DMS 273 (cell line): ENCODE data around the gene FARP2.
"Not testable (repeated sequence)": the region's sequence is repeated elsewhere in the genome, so short reads cannot be mapped to it uniquely, and the experiment has no call there.

Experiments
- DNase-seq: peaks from one replicate; lab custom pipeline; 2025; ENCODE audit not compliant: unreplicated experiment; lab: John Stamatoyannopoulos, UW

The FARP2 gene

DNA sequence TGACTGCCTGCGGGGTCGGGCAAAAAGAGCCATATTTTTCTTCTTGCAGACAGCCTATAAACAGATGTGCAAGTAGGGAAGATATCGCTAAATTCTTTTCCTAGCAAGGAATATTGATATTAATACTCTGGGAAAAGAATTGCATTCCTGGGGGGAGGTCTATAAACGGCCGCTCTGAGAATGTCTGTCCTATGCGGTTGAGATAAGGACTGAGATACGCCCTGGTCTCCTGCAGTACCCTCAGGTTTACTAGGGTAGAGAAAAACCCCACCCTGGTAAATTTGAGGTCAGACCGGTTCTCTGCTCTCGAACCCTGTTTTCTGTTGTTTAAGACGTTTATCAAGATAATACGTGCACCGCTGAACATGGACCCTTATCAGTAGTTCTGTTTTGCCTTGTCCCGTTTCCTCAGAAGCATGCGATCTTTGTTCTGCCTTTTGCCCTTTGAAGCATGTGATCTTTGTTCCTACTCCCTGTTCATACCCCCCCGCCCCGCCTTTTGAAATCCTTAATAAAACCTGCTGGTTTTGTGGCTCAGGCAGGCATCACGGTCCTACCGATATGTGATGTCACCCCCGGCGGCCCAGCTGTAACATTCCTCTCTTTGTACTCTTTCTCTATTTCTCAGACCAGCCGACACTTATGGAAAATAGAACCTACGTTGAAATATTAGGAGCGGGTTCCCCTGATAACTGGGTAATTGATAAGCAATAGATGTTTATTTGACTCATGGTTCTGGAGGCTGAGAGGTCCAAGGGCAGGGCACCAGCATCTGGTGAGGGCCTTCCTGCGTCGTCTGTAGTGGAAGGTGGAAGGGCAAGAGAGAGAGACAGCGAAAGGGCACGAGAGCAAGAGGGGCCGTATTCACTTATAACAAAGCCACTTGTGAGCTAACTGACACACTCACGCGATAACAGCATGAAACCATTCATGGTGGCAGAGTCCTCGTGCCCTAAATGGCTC, 170.0 kb downstream of the FARP2 start:
- not testable (repeated sequence) for DNase-seq

DNA sequence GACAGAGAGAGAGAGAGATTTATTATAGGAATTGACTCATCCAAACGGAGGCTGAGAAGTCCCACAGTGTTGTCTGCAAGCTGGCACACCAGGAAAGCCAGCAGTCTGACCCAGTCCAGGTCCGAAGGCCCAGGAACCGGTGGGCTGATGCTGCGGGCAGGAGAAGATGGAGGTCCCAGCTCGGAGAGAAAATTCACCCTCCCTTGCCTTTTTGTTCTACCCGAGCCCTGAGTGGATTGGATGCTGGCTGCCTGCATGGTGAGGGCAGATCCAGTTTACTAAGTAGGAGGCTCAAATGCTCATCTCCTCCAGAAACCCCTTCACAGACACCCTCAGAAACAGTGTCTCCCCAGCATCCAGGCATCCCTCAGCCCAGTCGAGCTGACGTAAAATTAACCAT, 174.5 kb downstream of the FARP2 start:
- no peak for DNase-seq

DNA sequence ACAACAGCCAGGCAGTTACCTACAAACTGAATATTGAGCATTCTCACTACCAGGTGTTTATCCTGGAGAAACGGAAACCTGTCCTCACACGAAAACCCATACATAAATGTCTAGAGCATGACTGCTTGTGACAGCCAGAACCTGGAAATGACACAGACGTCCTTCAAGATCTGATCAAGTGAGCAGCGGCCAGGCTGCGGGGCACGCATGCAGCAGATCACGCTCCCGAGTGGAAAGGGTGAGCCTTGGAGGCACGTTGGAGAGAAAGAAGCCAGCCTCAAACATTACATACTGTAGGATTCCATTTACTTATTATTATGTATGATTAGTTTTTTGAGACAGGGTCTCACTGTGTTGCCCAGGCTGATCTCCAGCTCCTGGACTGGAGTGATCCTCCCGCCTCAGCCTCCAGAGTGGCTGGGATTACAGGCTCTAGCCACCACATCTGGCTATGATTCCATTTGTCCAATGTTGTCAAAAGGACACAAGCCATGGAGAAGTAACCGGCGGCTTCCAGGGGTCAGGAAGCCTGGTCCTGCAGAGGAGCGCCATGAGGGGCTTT, 175.2 kb downstream of the FARP2 start:
- no peak for DNase-seq

DNA sequence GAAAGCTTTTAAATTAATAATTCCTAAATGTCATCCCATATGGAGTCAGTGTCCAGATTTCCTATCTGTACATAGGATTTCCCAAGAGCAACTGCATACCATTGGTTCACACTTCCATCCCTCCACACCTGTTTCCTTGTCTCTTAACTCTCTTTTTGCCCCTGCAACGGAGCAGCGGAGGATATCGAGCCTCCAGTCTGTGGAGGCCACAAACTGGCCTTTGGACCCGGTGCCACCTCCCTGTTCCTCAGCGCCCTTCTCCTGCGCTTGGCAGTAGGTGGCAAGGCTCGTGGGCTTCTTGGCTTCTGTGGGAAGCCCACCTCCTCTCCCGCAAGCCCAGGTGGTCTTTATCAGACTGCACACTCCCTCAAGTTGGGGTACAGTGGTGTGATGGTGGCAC, 176.1 kb downstream of the FARP2 start:
- no peak for DNase-seq

DNA sequence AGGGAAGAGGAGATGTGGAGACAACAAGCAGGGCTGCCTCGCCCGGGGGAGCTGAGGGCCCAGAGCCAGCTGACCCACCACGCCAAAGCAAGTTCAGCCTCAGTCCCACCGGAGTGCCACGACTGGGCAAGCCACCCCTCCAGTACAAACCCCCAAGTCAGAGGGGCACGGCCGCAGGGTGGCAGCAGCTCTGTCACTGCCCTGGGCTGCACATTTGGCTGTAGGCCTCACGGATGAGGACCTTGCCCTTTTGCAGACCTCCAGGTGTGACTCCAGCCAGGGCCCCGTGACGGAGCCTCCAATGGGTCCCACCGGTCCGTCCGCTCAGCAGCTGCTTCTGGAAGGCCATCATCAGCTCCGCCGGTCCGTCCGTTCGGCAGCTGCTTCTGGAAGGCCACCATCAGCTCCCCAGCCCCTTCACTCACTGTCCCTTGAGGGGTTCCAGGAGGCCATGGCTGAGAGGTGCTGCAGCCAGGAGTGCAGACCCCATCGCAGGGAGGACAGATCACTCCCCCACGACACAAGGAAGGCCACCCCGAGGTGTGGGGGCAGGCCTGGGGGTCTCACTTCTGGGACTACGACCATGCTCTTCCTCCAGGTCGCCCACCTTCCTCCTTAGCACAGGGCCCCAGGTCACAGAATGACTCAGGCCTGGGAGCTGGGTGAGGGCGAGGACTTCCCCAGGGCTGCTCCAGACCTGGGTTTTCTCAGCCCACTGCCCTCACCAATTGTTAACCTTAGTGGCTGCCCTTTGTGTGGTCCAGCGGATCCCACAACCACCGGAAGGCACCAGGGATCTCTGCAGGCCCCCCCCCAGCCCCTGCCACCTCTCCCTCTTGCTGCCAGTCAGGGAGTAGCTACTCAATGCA, 176.9 kb downstream of the FARP2 start:
- DNase-seq, result no peak

DNA sequence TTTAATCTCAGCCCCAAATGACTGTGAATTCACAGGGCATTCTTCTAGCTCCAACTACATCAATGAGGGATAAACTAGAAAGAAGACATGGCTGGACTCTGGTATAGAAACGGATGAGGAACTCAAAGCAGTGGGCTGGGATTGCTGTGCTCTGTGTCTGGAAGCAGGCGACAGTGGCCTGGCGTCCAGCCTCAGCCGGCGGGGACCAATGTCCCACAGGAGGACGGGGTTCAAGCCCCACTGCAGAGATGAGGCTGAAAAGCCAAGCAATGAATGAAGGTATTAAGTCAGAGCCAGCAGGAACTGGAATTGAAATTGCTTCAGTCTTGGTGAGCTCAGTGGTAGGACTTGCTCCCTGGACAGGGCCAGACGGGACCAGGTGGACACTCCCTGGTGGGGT, 178.2 kb downstream of the FARP2 start:
- DNase-seq, result no peak

DNA sequence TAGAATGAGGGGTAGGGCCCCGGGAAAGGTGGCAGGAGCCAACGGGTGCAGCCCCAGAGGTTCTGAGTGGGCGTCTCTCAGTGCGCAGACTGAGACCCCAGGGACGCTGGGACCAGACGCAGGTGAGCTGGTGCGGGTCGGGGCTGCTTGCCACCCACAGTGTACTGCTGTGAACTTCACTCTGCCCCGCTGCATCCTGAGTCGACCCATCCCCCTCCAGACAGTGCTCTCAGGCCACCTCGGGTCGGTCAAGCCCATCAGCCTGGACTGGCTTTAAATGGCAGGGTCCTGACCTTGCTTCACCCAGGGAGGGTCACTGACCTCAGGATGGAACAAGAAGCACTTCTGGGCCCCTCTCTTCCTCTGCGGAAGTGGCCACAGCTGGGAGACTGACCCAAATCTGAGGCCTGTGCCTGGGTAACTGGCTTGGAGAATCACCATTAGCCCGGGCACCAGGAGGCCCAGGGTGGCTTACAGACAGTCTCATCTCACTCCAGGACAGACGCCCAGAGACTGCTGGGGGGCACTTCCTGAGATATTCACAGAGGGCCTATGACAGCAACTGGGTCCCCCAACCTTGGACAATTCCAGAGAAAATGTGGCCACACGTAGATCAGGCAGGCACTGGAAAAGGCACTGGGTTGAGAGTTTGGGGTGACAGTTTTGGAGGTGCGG, 178.8 kb downstream of the FARP2 start:
- DNase-seq, result no peak

DNA sequence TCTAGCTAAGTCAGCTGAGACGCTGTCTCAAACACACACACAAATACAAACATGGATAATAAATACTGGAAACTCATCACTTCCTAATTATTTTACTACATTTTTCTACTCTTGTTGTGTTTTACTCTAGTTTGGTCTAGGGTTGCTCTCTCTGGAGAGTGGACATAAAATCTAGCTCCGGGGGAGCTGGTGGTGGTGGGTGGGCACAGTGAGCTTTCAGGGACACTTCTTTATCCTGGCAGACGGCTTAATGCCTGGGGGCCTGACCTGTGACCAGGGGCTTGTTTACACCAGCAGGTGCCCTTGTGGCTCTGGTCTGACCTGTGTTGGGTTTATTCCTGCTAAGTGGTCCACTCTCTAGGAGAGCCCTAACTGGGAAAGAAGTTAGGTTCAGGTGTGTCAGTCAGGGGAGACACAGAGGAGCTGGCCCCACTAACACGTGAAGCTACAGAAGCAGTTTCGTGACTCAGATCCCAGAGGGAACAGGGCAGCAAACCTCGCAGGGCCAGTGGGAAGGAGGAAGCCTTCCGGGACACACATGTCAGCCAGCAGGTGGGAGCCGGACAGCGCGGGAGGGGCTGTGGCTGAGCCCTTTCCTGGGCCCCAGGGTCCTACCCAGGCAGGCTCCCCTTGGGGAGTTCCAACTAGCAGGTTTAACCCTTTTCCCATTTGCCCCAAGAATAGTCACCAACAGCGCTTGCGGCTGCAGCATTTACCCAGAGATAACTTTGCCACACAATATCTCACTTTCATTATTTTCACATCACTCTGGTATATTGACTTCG, 180.0 kb downstream of the FARP2 start:
- no peak for DNase-seq

DNA sequence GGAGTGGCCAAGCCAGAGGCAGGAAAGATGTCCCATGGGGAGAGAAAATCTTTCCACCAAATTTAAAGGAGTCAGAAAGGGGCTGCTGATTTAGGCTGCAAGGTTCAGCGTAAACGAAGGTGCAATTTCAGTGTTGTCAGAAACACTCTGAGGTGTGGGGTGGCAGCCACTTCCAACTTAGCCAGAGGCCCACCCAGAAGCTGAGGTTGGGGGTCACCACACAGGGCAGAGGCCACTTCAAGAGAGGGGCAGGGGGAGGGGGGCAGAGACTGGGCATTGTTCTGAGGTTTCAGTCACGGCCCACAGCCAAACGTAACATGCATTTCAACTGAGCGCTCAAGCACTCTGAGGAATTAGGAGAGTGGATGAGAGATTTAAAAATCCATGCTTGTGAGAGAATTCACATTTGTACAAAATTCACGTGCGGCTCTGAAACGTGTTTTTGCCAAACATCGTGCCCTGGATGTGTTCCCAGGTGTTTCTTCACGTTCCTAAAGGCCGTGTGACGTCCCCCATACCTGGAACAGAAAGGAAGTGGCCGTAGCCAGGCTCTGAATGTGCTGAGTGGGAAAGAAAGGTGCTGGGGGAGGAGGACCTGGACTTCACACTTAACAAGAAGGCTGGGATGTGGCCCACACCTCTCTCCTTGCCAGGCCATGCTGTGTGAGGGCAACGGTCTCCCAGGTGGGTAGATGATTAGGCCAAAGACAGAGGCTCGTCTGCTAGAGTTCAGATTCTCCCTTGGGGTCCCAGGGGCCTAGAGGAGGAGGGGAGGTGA, 182.9 kb downstream of the FARP2 start:
- DNase-seq, result no peak

DNA sequence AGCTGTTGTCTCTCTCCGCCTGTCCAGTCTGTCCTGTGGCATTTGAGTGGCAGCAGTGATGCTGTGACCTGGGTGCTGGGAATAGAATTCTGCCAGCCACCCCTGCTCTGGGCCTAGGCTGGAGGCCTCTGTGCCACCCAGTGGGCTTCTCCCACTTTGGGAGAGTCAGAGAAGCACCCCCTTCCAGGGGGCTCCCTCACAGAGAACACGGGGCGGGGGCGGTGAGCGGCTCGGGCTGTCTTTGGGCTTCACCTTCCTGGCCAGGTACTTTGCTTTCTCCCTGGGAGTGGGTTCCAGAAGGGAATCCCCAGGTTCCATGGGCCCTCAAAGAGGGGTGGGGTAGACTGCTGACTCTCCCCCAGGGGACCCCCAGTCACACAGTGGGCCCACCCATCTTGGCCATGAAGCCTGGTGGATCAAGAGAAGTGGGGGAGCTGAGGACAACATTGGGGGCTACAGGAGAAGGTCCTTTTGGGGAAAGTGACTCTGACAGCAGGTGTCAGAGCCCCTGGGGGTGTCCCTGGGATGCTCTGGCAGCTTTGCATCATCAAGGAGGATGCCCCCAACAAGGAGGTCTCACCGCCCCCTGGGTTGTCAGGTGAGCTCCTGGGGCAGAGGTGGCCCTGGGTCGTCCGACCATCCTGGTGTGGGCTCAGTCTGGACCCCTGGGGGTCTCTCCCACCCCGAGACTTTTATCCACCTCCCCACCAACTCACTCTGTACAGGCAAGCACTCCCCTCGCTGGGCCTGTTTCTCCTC, 183.7 kb downstream of the FARP2 start:
- no peak for DNase-seq

DNA sequence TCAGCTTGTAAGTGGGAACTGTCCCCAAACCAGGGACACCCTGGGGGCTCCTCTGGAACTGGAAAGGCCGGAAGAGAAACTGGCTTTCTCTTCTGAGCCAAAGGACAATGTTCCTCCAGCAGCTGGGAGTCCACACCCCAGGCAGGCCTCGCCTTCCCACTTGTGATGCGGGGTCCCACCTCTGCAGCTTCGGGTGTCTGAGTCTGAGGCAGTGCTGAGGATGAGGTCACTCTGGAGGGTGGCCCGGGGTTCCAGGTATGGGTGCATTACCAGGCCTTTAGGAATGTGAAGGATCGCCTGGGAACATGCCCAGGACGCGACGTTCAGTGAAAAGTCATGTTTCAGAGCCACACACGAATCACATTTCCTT, 184.3 kb downstream of the FARP2 start:
- DNase-seq, result no peak

DNA sequence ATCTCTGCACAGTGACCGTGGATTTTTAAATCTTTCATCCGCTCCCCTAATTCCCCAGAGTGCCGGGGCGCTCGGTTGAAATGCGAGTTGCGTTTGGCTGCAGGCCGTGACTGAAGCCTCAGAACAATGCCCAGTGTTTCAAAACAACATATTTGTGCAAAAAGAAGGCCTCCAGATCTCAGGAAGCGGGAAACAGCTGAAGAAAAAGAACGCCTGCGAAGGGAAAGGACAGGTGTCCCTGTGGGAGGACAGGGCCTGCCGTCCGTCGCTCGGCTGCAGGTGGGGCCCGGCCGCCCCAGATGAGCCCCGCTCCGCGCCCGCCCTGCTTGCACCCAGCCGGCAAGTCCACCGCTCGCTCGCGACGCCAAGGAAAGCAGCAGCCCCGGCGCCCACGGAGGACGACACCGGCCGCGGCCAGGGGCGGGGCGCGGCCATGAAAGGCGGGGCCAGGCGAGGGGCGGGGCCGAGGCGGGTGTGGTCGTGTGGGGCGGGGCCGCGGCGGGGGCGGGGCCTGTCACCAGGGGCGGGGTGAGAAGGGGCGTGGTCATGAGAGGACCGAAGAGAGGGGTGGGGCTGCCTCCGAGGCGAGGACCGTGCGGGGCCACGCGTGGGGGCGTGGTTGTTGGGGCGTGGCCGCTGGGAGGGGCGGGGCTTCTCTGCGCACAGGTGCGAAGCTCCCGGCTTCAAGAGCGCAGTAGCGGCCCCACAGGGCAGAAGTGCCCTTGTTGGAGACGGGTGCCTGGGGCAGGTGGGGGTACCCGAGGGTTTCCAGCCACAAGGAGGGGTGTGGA, 184.9 kb downstream of the FARP2 start:
- DNase-seq, result peak; percentile 59

DNA sequence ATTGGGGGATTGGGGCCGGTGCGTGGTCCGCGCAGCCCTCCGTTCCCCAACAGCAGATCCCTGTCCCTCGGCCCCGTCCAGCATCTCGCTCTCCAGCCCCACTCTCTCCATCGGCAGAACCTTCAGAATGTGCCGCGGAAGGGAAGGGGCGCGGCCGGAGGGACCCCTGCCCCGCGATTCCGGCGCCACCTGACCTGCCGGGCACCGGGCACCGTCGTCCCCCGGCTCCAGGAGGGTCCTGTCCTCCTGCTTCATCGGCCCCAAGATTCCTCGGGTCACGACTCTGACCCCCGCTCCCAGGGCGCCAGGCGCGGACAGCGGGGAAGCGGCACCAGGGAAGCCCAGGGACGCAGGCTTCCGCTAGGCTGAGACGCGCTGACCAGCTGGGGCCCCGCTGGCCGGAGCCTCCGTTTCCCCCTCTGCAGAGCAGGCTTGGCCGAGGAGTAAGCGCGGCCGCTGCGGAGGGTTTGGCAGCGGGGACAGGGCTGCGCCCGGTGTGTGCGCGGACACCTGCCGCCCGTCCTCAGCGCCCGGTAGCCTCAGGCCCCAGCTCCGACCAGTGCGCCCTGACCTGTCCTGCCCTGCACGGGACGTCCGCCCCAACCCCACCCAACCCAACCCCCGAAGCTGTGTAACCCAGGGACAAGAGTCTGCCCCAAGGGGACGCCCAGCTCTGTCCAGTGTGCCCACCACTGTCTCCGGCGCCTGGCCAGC, 185.6 kb downstream of the FARP2 start:
- DNase-seq, result no peak

DNA sequence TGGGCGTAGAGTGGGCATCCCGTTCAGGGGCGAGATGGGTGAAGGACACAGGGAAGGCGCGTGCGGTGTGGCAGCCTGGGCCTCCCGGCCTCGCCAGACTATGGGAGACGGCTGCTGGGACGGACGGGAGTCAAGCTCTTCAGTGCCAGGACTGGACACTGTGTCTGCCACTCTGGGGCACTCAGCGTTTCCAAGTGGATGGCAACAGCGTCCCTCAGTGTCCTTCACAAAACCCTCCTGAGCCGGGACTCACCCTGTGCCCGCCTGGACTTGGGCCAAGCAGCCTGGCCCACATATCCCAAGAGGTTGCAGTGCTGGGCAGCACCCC, 186.2 kb downstream of the FARP2 start:
- DNase-seq, result no peak
